ENCODE measurements around the gene FFAR3.
A peak's percentile ranks its signal among the peaks of the same experiment; 100 is the strongest.
"Not testable (repeated sequence)": the region's sequence is repeated elsewhere in the genome, so short reads cannot be mapped to it uniquely, and the experiment has no call there.

The FFAR3 gene

GRCh38 chr19:35378356-35378755 is 20.1 kb downstream of the FFAR3 start:
- no peak for DNase-seq

DNA sequence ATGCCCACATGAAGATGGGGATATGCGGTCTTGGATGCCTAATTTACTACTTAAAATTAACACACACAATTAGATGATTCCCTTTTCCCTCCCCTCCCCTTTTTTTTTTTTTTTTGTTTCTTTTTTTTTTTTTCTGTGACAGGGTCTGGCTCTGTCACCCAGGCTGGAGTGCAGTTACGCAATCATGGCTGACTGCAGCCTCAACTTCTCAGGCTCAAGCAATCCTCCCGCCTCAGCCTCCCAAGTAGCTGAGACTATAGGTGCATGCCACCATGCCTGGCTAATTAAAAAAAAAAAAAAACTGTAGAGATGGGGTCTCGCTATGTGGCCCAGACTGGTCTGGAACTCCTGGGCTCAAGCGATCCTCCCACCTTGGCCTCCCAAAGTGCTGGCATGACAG is 21.3 kb downstream of the FFAR3 start:
- DNase-seq: not testable (repeated sequence)

DNA sequence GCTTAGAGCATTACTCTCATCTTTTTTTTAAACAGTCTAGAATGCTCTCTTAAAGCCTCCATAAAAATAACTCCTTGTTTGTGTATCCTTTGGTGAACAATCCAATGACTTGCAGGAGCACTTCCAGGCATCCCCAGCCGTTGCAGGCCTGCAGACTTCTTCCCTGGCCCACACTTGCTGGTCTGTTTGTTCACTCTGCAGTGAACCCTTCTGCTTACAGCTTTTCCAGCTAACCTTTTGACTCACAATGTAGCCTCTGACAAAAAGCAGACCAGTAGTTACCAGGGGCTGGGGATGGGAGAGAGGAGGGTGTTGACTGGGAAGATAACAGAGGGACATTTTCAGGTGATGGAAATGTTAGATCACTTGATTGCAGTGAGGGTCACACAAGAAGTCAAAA is 21.7 kb downstream of the FFAR3 start:
- DNase-seq: no peak

DNA sequence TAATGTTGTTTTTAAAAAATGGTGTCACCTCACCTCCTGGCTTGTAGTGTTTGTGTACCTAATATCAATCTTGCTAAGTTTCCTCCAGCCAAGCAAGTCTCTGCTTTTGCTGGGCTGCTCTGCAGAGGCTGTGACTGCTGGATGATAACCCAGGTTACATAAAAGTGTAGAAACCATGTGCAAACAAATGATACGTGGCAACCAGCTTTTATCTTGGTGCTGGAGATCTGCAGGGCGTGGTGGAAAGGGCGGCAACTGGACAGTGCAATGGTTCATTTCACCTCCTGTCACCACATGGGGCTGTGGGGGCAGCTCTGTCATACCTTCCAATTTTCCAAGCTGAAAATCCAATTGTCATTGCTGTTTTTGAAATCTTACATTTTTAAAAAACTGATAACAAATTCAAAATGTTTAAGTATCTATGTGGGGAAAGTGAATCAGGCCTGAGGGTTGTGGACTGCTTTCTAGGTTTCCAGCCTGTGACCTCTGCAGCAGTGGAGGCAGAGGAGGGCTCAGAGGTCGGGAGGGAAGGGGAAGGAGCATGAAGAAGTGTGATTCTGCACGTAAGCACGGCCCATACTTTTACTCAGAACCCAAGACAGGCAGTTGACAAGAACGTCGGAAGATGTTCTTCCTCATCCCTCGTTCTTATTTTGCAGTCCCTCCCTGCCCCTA is 22.3 kb downstream of the FFAR3 start:
- DNase-seq: no peak

- DNase-seq: no peak
Measured at GRCh38 chr19:35381318-35381717, 23.1 kb downstream of the FFAR3 start.

GRCh38 chr19:35381926-35382325 is 23.7 kb downstream of the FFAR3 start:
- no peak for DNase-seq

GRCh38 chr19:35383536-35383935 is 25.3 kb downstream of the FFAR3 start:
- no peak for DNase-seq

DNA sequence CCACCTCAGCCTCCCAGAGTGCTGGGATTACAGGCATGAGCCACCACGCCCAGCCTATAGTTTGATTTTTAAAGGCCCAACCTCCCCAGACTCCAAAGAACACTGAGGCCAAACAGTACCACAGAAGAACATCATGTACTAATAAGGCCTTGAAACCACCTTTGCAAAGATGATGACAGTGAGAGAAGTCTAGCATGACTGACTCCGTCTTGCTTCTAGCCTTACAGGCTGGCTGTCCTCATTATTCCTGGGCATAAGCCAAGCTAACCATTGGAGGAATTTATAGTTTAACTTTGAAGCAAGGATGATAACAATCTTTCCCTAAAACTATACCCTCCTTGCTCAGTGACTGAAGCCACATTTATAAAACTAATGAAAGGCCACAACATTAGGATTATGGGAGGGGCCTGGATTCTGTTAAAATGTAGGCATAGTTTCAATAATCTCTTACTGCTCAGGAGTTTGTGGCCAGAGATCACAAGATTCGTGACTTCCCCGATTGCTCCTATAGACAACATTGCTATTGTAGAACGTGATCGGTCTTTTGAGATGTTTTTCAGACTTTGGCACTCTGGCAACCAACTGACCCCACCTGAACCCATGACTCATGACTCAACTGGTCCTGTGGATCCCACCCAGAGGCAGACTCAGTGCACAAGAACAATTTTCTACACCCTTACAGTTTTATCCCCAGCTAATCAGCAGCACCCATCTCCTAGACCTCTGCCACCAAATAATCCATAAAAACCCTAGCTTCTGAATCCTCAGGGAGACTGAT is 30.2 kb downstream of the FFAR3 start:
- no peak for DNase-seq

DNA sequence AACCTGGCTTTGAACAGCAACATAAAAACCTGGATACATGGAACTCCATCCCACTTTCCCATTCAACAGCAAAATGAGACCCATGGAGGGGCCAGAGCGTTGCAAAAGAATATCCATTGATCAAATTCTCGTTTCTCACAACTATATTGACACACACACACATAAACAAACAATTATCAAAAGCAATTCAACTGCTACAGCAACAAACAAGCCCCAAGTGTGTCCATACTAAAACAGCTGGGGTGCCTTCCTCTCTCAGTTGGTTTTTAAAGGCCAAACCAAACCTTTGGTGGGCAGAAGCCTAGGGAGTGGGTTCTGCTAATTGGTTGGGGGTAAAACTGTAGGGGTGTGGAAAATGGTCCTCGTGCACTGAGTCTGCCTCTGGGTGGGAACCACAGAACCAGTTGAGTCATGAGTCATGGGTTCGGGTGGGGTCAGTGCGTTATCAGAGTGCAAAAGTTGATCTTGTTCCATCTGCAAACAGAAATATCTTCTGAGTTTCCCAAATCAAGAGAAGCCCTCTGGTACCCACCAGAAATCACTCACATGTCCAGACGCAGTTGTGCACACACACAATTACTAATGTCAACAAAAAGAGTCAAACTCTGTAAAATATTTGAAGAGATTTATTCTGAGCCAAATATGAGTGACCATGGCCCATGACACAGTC is 31.1 kb downstream of the FFAR3 start:
- no peak for DNase-seq

- no peak for DNase-seq
Measured at GRCh38 chr19:35392742-35393715, 34.8 kb downstream of the FFAR3 start.

DNA sequence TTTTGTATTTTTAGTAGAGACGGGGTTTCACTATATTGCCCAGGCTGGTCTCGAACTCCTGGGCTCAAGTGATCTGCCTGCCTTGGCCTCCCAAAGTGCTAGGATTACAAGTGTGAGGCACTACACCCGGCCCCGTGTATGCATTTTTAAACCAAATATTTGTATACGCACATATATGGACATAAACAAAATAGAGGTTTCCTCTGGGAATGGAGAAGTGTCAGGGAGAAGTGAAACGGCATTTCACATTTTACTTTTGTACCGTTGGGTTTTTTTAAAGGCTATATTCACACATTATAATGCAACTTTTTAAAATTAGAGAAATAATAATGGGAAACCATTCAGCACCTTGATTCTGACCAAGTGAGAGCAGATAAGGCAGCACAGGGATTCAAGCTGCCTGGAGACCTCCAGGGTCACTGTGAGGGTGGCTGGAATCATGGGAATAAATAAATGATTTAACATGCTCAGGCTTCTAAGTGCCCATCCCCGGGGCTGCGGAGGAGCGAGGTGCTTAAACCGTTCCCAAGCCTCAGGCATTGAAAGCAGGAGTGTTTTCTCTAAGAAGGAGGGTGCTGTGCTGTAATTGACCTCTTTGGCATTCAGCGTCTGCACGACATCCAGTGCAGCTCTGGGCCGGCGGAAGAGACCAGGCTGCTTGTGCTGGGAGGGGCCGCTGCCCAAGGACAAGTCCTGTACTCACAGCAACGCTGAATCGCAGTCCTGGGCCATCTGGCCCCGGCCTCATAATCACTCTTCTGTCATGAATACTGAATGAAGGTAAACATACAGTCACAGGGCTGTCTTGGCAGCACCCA is 37.3 kb downstream of the FFAR3 start:
- DNase-seq: peak in 1 of 3 experiments; percentile 10

GRCh38 chr19:35396240-35396885 is 38.1 kb downstream of the FFAR3 start:
- no peak for DNase-seq

DNA sequence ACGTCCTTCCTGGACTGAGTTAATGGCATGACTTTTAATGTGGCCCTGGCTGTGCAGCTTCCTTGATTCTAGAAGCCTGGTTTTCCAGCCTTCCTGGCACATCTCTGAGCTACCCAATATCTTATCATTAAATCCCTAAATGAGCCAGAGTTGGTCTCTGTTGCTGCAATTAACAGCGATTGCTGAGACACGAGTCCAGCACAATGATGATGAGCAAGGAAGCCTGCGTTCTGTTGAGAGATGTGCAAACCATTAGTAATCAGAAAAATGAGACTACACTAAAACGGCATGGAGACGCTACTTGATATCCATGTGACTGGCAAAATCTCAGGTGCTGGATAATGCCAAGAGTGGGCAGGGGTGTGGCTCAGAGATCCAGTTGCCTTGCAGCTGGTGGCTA is 38.8 kb downstream of the FFAR3 start:
- DNase-seq: no peak

- DNase-seq: no peak
Measured at GRCh38 chr19:35398570-35398969, 40.3 kb downstream of the FFAR3 start.

DNA sequence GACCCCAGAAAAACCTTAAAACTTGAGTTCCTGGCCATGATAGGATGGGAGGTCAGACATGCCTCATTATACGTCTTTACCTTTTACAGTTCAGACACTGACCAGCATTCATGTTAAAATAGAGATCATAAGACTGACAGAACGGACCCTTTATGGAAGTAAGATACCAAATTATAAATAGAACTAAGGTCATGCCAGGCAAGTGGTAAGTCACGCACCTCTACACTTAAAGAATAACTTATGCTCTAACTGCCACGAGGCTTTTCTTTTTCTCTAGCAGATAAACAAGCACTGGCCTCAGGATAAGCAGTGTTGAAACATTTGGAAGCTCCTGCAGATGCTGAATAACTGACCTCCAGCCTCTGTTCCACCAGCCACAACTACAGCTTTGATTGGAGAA is 41.0 kb downstream of the FFAR3 start:
- DNase-seq: no peak

DNA sequence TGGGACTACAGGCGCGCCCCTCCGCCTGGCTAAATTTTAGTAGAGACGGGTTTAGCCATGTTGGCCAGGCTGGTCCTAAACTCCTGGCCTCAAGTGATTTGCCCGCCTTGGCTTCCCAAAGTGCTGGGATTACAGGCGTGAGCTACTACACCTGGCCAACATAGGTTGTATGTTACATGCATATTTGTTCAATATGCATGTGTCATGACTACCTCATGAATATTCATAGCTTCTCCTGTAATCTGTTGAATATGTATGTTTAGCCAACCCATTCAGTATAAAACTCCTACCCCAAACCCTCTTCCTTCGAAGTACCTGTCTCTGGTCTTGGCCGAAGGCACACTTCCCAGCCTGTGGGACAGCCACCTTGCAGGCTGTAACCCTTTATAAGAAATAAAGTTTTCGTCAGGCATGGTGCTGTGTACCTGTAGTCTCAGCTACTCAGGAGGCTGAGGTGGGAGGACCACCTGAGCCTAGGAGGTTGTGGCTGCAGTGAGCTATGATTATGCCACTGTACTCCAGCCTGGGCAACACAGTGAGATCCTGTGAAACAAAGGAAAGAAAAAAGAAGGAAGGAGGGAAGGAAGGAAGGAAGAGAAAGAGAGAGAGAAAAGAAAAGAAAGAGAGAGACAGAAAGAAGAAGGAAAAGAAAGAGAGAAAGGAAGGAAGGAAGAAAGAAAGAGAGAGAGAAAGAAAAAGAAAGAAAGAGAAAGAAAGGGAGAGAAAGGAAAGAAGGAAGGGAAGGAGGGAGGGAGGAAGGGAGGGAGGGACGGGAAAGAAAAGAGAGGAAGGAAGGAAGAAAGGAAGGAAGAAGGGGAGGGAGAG is 41.9 kb downstream of the FFAR3 start:
- DNase-seq: no peak

DNA sequence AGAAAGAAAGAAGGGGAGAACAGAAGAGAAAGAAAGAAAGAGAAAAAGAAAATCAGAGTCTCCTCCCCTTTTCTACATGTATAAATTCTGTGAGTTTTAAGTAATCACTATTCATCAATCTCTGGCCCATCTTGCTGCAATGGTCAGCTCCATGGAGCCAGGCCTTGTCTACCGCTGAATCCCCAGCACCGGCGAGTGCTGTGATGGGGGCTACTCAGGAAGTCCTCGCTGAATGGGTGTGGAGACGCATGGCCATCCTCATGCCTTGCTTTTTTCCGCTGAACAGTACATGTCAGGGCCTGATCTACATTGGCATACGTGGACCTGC is 42.5 kb downstream of the FFAR3 start:
- DNase-seq: no peak

GRCh38 chr19:35401416-35401815 is 43.2 kb downstream of the FFAR3 start:
- not testable (repeated sequence) for DNase-seq

DNA sequence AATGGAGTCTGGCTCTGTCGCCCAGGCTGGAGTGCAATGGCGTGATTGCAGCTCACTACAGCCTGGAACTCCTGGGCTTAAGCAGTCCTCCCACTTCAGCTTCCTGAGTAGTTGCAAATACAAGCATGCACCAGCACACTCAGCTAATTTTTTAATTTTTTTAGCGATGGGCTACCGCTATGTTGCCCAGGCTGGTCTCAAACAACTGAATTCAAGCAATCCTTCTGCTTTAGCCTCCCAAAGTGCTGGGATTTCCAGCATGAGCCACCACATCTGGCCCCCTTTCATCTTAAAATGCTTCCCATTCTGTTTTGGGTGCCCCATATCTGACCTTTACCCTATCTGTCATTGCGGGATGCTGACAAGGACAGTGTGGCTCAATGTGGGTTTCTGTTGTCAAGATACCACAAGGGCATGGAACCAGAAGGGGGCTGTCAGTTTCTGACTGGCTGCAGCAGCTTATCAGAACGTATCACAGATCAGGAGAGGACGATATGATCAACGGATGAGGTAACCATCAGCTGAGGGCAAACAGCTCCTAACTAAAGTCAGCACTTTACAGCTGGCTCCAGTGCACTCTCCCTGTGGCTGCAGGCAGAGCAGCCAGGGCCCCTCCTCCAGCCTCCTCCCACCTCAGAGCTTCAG is 45.0 kb downstream of the FFAR3 start:
- no peak for DNase-seq

All from NCI-H1417 (cell line).